ENCODE data around the gene ZNF628.

Gene ZNF628

DNA sequence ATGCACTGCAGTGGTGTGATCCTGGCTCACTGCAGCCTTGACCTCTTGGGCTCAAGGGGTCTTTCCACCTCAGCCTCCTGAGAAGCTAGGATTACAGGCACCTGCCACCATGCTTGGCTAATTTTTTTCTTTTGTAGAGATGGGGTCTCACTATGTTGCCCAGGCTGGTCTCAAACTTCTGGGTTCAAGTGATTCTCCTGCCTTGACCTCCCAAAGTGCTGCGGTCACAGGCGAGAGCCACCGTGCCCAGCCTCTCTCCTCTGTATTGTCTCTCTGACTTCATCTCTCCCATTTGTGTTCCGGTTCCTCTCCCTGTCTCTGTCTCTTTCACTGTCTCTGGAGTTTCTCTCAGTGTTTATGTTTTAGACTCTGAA, 10.2 kb upstream of the ZNF628 start:
- DNase-seq, result no peak

GRCh38 chr19:55467236-55468053, 9.0 kb upstream of the ZNF628 start:
- peak; percentile 90 for DNase-seq

DNA sequence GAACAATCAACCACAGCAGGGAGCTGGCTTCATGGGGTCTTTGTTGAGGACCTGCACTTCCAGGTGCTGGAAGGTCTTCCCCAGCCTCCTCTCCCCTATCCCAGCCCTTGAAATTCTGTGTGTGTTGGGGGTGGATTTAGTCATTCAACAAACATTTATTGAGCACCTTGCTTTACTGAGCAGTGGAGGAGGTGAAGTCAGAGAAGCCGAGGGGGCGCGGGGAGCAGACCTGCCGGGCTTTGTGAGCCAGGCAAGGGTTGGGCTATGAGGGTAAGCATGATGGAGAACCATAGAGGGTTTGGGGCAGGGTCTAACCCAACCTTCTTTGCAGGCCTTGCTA, 8.4 kb upstream of the ZNF628 start:
- no peak for DNase-seq

- DNase-seq, result no peak
These were observed 5.2 kb upstream of the ZNF628 start for GRCh38 chr19:55471266-55471665.

GRCh38 chr19:55472463-55472862, 4.0 kb upstream of the ZNF628 start:
- DNase-seq, result no peak

DNA sequence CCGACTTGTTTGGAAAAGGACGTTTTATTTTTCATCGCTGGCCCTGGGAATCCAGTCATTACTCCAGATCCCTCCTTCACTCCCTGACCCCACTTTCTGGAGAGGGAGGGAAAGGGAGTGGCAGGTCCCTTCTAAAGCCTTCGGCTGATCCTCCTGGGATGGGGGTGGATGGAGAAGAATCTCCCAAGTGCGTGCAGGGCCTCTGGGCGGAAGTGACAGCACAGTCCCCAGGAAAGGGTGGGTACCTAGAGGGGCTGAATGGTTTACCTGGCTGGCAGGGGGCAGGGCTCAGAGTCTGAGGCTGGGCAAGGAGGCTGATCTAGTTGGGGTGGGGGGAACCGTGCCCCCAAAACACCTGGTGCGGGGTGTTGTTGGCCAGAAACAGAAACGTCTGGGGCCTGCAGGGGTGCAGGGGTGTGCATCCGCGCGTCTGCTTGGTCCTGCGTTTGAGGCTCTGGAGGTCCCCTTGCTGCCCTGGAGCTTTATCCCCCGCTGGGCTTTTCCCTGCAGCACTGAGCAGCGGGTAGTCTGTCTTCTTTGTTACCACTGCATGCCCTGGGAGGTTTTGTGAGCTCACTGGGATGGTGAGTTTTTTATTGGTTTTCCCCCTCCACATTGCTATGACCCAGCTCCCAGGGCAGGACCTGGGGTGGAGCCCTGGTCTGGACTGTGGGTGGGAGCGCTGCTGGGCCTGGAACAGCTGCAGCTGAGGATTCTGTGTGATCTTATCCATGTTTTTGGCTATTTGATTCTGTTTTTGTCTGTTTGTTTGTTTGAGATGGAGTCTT, 3.0 kb upstream of the ZNF628 start:
- no peak for DNase-seq

DNA sequence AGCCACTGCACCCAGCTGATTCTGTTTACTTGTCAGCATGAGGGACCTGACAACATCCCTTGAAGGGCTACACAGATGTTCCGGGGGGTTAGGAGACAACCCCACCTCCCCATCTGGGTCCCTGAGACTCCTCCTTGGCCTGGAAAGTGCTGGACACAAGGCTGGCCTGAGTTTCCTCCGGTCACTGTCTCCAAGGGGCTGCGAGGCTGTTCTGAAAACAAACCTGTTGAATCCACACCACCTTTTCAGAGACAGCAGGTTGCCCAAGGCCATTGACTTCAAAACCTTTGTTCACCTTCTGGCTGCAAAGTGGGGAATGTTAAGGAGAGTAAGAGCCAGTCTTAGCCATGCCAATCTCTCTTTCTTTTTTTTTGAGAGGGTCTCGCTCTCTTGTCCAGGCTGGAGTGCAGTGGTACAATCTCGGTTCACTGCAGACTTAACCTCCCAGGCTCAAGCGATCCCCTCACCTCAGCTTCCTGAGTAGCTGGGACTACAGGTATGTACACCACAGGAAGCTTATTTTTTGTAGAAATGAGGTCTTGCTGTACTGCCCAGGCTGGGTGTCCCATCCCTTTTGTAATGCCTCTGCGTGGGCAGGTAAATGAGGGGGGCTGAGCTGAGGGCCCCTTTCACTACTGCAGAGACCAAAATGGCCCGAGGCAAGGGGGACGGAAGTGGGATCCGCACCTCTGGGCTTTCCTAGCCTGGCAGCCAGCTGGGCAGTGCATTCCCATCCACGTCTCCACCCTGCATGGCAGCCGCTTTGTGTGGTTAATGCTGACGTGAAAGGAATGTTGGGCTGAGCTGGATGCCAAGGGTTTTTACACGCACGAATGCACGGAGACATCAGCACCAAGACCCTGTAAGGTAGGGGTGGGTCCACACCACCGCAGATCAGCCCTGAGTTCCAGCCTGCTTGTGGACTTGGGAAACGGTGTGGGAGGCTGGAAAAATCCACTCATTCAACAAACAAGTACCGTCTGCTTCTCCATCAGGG, 1.9 kb upstream of the ZNF628 start:
- no peak for DNase-seq

DNA sequence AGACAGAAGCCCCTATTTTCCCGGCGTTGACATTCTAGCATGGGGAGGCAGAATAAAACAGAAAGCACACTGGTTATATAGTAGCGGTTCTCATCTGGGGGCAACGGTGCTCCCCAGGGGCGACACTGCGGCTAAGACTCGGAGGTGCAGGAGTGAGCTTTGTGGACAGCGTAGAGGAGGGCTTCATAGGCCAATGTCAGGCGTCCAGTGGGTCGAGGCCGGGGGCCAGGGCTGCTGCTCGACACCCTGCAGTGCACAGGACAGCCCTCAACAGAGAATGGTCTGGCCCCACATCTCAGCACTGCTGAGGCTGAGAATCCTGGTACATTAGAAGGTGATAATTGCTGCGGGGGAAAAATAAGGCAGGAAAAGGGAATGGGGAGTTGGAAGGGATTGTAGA, 1.5 kb downstream of the ZNF628 start:
- no peak for DNase-seq

- DNase-seq, result no peak
These were observed 1.9 kb downstream of the ZNF628 start for GRCh38 chr19:55478364-55478763.

GRCh38 chr19:55479045-55479444, 2.6 kb downstream of the ZNF628 start:
- DNase-seq, result no peak

- DNase-seq, result no peak
These were observed 3.2 kb downstream of the ZNF628 start for GRCh38 chr19:55479451-55480230.

DNA sequence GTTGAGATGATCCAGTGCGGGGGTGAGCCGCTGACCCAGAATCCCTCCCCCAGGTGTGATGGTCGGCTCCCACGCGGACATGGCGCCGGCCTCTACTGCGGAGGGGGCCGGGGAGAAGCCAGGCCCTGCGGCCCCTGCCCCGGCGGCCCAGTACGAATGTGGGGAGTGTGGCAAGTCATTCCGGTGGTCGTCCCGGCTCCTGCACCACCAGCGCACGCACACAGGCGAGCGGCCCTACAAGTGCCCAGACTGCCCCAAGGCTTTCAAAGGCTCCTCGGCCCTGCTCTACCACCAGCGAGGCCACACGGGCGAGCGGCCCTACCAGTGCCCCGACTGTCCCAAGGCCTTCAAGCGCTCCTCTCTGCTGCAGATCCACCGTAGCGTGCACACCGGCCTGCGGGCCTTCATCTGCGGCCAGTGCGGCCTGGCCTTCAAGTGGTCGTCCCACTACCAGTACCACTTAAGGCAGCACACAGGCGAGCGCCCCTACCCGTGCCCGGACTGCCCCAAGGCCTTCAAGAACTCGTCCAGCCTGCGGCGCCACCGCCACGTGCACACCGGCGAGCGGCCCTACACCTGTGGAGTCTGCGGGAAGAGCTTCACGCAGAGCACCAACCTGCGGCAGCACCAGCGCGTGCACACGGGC, 4.9 kb downstream of the ZNF628 start:
- no peak for DNase-seq

DNA sequence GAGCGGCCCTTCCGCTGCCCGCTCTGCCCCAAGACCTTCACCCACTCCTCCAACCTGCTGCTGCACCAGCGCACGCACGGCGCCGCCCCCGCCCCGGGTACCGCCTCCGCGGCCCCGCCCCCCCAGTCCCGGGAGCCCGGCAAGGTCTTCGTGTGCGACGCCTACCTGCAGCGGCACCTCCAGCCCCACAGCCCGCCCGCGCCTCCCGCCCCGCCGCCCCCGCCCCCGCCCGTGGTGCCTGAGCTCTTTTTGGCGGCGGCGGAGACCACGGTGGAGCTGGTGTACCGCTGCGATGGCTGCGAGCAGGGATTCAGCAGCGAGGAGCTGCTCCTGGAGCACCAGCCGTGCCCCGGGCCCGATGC, 5.4 kb downstream of the ZNF628 start:
- no peak for DNase-seq

DNA sequence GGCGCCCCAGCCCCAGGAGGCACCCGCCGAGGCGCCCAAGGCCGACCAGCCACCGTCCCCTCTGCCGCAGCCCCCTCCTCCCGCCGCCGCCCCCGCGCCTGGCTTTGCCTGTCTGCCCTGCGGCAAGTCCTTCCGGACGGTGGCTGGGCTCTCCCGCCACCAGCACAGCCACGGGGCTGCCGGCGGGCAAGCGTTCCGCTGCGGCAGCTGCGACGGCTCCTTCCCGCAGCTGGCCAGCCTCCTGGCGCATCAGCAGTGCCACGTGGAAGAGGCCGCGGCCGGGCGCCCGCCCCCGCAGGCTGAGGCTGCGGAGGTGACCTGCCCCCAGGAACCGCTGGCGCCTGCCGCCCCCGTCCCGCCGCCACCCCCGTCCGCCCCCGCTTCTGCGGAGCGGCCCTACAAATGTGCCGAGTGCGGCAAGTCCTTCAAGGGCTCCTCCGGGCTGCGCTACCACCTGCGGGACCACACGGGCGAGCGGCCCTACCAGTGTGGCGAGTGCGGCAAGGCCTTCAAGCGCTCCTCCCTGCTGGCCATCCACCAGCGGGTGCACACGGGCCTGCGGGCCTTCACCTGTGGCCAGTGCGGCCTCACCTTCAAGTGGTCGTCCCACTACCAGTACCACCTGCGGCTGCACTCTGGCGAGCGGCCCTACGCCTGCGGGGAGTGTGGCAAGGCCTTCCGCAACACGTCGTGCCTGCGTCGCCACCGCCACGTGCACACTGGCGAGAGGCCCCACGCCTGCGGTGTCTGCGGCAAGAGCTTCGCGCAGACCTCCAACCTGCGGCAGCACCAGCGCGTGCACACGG, 5.9 kb downstream of the ZNF628 start:
- no peak for DNase-seq

DNA sequence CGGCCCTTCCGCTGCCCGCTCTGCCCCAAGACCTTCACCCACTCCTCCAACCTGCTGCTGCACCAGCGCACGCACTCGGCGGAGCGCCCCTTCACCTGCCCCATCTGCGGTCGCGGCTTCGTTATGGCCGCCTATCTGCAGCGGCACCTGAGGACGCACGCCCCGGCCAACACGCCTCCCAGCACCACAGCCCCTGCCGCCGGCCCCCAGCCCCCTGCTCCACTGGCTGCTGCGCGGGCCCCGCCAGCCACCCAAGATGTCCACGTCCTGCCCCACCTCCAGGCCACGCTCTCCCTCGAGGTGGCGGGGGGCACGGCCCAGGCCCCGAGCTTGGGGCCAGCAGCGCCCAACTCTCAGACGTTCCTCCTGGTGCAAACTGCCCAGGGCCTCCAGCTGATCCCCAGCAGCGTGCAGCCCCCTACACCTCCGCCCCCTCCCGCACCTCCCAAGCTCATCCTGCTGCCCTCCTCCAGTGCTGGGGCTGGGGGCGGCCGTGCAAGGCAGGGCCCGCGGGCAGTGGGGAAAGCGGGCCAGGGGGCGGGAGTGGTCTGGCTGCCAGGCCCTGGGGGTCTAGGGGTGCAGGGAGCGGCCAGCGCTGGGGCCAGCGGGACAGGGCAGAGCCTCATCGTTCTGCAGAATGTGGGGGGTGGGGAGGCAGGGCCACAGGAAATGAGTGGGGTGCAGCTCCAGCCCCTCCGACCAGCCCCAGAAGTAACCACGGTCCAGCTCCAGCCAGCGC, 6.7 kb downstream of the ZNF628 start:
- DNase-seq, result no peak

DNA sequence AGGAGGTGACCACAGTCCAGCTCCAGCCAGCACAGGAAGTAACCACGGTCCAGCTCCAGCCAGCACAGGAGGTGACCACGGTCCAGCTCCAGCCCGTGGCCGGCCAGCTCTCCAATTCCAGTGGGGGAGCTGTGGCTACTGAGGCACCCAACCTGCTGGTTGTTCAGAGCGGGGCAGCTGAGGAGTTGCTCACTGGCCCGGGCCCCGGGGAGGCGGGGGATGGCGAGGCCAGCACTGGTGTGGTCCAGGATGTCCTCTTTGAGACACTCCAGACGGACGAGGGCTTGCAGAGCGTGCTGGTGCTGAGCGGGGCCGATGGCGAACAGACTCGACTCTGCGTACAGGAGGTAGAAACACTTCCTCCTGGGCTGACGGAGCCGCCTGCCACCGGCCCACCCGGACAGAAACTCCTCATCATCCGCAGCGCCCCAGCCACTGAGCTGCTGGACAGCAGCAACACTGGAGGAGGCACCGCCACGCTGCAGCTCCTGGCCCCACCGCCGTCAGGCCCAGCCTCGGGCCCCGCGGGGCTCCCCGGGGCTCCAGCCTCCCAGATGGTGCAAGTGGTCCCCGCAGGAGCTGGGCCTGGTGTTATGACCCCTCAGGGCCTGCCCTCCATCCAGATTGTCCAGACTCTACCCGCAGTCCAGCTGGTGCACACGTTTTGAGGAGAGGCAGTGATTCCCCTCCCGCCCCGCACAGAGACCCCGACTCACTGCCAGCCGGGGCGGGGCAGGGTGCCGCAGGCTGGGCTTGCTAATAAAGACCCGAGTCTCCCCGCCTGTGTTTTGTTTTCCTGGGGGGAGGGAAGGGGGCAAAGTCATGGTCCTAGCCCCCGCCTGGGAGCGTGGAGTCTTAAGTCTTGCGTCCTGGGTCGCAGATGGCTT, 7.5 kb downstream of the ZNF628 start:
- no peak for DNase-seq

GRCh38 chr19:55484593-55485438, 8.4 kb downstream of the ZNF628 start, which contains the start of gene NAT14:
Gene NAT14, plus strand, starts transcription at chr19:55485188. Its CDS starts 521 bp downstream, at chr19:55485709.
- peak; percentile 92 for DNase-seq

- no peak for DNase-seq
These were observed 9.1 kb downstream of the ZNF628 start for GRCh38 chr19:55485439-55486011.

Measured in activated CD8-positive, alpha-beta memory T cell treated with anti-CD3 and anti-CD28 coated beads for 24 hours (primary cell).